Right lung (tissue), 5 donors: Measurements from ENCODE around the gene KIF1A. TPM values are rescaled to one million over a fixed set of nuclear protein-coding genes. Genes with fewer than 3 reads are reported as not detected.

ENCODE experiments used
- DNase-seq, 2 donors: peaks; one replicate each; pipeline ENCODE4 v3.0.0-alpha.2; 2013
- polyA plus RNA-seq, 5 donors: library from polyadenylated mRNA; unstranded; fragments of 120-200 nt; gene quantifications; one replicate each; pipeline versions ENCODE4 v1.2.1 to v1.2.3, GENCODE V29; 2013; ENCODE audit warnings: inconsistent platforms in 1 of 5, low replicate concordance in 1 of 5; ENCODE audit not compliant: insufficient read length in 5 of 5, insufficient read depth in 1 of 5

KIF1A gene
- polyA plus RNA-seq, 5 donors: 1.2 to 4.9 (median 1.8) TPM

- no peak for DNase-seq
Observed at GRCh38 chr2:240768216-240768615, 51.8 kb downstream of the KIF1A start.

- no peak for DNase-seq
Observed at GRCh38 chr2:240767341-240767740, 52.7 kb downstream of the KIF1A start.

GRCh38 chr2:240766072-240766471 lies 53.9 kb downstream of the KIF1A start:
- DNase-seq: no peak

- DNase-seq: no peak
Observed at GRCh38 chr2:240765007-240765406, 55.0 kb downstream of the KIF1A start.

GRCh38 chr2:240764605-240765004 lies 55.4 kb downstream of the KIF1A start:
- DNase-seq: no peak

- DNase-seq: no peak
Observed at GRCh38 chr2:240762971-240763370, 57.0 kb downstream of the KIF1A start.

- no peak for DNase-seq
Observed at GRCh38 chr2:240762249-240762648, 57.8 kb downstream of the KIF1A start.

- DNase-seq: no peak
Observed at GRCh38 chr2:240760576-240761246, 59.3 kb downstream of the KIF1A start.

GRCh38 chr2:240760121-240760520 lies 59.9 kb downstream of the KIF1A start:
- no peak for DNase-seq

GRCh38 chr2:240759459-240759858 lies 60.6 kb downstream of the KIF1A start:
- DNase-seq: no peak

GRCh38 chr2:240757086-240757614 lies 62.9 kb downstream of the KIF1A start:
- no peak for DNase-seq

- DNase-seq: no peak
Observed at GRCh38 chr2:240752209-240752608, 67.8 kb downstream of the KIF1A start.

GRCh38 chr2:240750409-240750808 lies 69.6 kb downstream of the KIF1A start:
- no peak for DNase-seq

GRCh38 chr2:240749516-240749915 lies 70.5 kb downstream of the KIF1A start:
- DNase-seq: peak in 1 of 2 donors; percentile 28

- no peak for DNase-seq
Observed at GRCh38 chr2:240747256-240747655, 72.8 kb downstream of the KIF1A start.

- DNase-seq: no peak
Observed at GRCh38 chr2:240746671-240747070, 73.3 kb downstream of the KIF1A start.

GRCh38 chr2:240745962-240746361 lies 74.1 kb downstream of the KIF1A start:
- DNase-seq: no peak

GRCh38 chr2:240745456-240745855 lies 74.6 kb downstream of the KIF1A start:
- DNase-seq: no peak

GRCh38 chr2:240742602-240743095 lies 77.4 kb downstream of the KIF1A start:
- DNase-seq: no peak

- DNase-seq: no peak
Observed at GRCh38 chr2:240741091-240741490, 78.9 kb downstream of the KIF1A start.

GRCh38 chr2:240739797-240740196 lies 80.2 kb downstream of the KIF1A start:
- no peak for DNase-seq

GRCh38 chr2:240737958-240738357 lies 82.1 kb downstream of the KIF1A start:
- no peak for DNase-seq

- DNase-seq: no peak
Observed at GRCh38 chr2:240737512-240737911, 82.5 kb downstream of the KIF1A start.
